GM10847 (cell line): ENCODE results near the gene RARA.

ENCODE experiments used
- POLR2A ChIP-seq: IDR thresholded peaks from 2 replicates; pipeline ENCODE4 v1.6.1; 2011; ENCODE audit not compliant: insufficient read length; ENCODE audit errors: extremely low read depth

RARA gene

GRCh38 chr17:40363111-40363827 is 54.3 kb downstream of the RARA start:
- no peak for TF ChIP-seq POLR2A

- no peak for TF ChIP-seq POLR2A
These were observed 55.3 kb downstream of the RARA start, which contains the start of gene GJD3 for GRCh38 chr17:40364121-40364861. Gene GJD3, minus strand, starts transcription at chr17:40364737. Its CDS starts 922 bp downstream, at chr17:40363815.

- no peak for TF ChIP-seq POLR2A
These were observed 55.9 kb downstream of the RARA start for GRCh38 chr17:40364906-40365305.

GRCh38 chr17:40366076-40366860 is 57.3 kb downstream of the RARA start:
- TF ChIP-seq POLR2A, result no peak

GRCh38 chr17:40366861-40367518 is 58.0 kb downstream of the RARA start:
- no peak for TF ChIP-seq POLR2A

GRCh38 chr17:40369923-40370322 is 60.9 kb downstream of the RARA start:
- TF ChIP-seq POLR2A, result no peak

GRCh38 chr17:40371261-40371929 is 62.4 kb downstream of the RARA start:
- TF ChIP-seq POLR2A, result no peak

- TF ChIP-seq POLR2A, result no peak
These were observed 63.1 kb downstream of the RARA start for GRCh38 chr17:40372031-40372430.

GRCh38 chr17:40373324-40373723 is 64.3 kb downstream of the RARA start:
- no peak for TF ChIP-seq POLR2A

- TF ChIP-seq POLR2A, result no peak
These were observed 65.0 kb downstream of the RARA start for GRCh38 chr17:40373999-40374398.

- TF ChIP-seq POLR2A, result no peak
These were observed 66.0 kb downstream of the RARA start for GRCh38 chr17:40374821-40375498.

GRCh38 chr17:40377832-40378231 is 68.9 kb downstream of the RARA start:
- no peak for TF ChIP-seq POLR2A

- TF ChIP-seq POLR2A, result no peak
These were observed 70.0 kb downstream of the RARA start for GRCh38 chr17:40378966-40379365.

- TF ChIP-seq POLR2A, result no peak
These were observed 73.3 kb downstream of the RARA start for GRCh38 chr17:40382251-40382650.
